Measurements from ENCODE around the gene PLA2G2E.

GRCh38 chr1:19936061-19936750, 12.8 kb upstream of the PLA2G2E start:
- TF ChIP-seq MAX (IDR thresholded peaks at IDR 0.05; ENCODE audit: low read depth, low read length) (no peak), POLR2A (IDR thresholded peaks at IDR 0.05; ENCODE audit: extremely low read depth, insufficient read length) (no peak), MYC (IDR thresholded peaks at IDR 0.05; ENCODE audit: low read depth, low read length) (no peak)
- TF ChIP-seq, protein P1, sequence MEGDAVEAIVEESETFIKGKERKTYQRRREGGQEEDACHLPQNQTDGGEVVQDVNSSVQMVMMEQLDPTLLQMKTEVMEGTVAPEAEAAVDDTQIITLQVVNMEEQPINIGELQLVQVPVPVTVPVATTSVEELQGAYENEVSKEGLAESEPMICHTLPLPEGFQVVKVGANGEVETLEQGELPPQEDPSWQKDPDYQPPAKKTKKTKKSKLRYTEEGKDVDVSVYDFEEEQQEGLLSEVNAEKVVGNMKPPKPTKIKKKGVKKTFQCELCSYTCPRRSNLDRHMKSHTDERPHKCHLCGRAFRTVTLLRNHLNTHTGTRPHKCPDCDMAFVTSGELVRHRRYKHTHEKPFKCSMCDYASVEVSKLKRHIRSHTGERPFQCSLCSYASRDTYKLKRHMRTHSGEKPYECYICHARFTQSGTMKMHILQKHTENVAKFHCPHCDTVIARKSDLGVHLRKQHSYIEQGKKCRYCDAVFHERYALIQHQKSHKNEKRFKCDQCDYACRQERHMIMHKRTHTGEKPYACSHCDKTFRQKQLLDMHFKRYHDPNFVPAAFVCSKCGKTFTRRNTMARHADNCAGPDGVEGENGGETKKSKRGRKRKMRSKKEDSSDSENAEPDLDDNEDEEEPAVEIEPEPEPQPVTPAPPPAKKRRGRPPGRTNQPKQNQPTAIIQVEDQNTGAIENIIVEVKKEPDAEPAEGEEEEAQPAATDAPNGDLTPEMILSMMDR (IDR thresholded peaks at IDR 0.05; ENCODE audit: low read depth, low read length): no peak

Measured in NB4 (cell line).